Stimulated activated CD4-positive, alpha-beta T cell treated with anti-CD3 and anti-CD28 coated beads, Interleukin-1b, Interleukin-23, amount 100 ng/mL, for 1 hour (primary cell): Measurements from ENCODE around the gene PWWP2B.

Experiments
- DNase-seq, 2 donors: peaks; one replicate each; pipeline ENCODE4 v3.0.0-alpha.2; 2020; ENCODE audit warnings: low read depth in 2 of 2

PWWP2B gene

DNA sequence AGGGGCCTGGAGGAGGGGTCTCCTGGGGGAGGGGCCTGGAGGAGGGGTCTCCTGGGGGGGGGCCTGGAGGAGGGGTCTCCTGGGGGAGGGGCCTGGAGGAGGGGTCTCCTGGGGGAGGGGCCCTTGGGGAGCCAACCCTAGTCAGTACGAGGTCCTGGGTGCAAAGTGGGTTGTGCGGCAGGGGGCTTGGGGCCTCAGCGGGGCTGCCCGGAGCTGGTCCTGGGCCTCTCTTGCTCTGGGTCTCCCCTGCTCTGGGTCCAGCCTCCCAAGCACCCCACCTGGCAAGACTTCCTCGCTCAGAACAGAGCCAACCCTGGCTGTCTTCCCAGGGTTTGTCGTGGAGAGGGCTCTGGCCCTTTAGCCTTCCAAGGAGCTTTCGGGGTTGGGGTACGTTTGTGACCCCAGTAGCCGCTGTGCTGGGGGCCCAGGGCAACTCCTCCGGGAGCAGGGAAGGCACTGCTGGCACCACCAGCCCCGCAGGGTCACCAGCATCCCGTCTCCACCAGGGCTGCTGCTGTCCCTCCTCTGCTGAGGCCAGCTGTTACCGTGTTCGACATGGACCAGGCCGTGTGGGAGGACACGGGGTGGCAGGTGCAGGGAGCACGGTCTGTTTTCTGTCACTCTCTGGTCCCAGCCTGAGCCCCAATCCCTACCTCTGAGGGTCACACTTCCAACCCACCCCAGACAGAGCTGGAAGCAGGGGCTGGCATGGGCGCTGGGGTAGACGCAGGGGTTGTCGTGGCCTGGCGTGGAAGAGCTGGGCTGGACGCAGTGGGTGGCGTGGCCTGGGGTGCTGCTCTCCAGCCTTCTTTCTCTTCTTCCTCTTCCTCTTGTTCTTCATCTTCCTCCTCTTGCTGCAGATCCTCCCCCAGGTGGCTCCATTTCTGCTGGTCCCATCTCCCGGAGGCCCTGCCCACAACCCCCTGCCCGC, 22.8 kb downstream of the PWWP2B start:
- no peak for DNase-seq

DNA sequence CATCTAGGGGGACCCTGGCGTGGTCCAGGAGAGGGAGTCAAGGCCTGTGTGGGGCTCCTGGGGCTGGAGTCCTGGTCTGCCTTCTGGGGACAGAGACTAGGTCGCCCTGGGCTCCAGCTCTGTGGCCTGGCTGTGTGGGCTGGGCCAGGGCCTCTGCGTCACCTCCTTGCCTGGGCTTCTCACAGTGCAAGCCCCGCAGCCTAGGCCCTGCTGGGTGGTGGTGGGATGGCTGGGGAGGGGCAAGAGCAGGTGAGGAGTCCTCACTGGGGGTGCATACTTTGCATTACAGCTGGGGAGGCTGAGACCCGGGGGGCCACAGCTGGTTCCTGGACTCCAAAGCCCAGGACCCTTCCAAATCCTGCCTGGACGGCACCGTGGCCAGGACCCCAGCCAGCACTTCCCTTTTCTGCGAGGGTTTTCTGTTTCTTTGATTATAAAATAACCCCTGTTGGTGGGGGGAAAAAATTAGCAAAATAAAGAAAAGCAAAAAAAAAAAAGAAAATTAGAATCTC, 23.5 kb downstream of the PWWP2B start:
- DNase-seq: no peak

DNA sequence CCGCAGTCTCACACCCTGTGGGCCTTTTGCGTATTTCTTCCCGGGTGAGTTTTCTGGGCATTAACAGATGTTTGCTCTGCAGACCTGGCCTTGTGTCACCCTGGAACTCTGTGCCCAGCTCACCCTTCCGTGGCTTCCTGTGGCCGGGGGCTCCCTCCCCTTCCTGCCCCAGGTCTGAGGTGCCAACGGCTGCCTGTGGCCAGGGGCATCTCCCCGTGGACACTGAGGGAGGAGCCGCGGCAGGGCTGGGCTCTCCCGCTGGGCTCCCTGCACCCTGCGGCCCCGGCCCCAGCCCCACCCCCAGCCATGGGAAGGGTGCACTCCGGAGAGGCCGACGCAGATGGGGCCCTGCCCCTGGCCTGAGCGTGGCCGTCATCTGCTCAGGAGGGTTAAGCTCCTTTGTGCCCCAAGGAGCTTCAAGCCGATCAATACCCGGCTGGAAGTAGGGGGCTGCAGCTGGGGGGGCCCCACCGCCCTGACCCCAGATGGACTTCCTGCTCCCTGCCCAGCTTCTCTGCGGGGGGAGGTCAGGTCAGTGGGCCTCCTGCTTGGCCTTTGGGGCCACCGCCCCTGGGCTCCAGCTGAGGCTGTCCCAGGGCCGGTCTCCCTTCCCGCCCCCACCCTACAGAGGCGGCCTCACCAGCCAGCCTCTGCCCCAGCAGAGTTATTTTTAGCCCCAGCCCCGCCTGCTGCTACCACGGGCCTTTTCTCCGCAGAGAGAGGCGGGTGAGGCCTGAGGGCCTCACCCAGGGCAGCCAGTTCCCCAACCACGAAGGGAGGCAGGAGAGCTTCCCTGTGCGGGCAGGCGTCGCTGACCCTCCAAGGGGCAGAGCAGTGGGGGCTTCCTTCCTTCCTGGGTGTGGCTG, 24.2 kb downstream of the PWWP2B start:
- no peak for DNase-seq

- no peak for DNase-seq
Observed at GRCh38 chr10:132421847-132422751, 25.1 kb downstream of the PWWP2B start.

DNA sequence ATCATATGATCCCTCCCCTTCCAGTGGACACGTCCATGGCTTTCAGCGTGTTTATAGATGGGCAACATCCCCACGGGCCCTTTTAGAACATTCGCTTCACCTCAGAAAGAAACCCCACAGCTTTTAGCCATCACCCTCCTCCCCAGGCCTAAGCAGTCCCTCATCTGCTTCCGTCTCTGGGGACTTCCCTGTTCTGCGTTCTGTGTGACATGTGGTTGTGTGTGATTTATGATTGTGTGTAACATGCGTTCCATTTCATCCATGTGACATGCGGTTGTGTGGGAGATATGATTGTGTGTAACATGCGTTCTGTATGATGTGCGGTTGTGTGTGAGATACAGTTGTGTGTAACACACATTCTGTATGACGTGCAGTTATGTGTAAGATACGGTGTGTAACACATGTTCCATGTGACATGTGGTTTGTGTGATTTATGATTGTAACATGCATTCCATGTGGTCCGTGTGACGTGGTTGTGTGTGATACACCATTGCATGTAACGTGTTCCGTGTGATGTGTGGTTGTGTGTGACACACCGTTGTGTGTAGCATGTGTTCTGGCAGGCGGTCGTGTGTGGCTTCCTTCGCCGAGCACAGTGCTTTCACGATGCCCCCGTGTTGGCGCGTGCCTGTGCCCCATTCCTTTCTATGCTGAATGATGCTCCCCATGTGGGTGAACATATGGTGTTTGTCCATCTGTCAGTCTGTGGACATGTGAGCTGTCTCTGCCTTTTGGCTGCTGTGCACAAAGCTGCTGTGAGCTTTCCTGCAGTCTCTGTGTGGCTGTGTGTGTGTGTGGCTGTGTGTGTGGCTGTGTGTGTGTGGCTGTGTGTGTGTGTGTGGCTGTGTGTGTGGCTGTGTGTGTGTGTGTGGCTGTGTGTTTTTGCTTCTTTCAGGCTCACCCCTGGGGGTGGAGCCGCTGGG, 26.2 kb downstream of the PWWP2B start:
- no peak for DNase-seq

- DNase-seq: no peak
Observed at GRCh38 chr10:132423966-132424861, 27.2 kb downstream of the PWWP2B start.

DNA sequence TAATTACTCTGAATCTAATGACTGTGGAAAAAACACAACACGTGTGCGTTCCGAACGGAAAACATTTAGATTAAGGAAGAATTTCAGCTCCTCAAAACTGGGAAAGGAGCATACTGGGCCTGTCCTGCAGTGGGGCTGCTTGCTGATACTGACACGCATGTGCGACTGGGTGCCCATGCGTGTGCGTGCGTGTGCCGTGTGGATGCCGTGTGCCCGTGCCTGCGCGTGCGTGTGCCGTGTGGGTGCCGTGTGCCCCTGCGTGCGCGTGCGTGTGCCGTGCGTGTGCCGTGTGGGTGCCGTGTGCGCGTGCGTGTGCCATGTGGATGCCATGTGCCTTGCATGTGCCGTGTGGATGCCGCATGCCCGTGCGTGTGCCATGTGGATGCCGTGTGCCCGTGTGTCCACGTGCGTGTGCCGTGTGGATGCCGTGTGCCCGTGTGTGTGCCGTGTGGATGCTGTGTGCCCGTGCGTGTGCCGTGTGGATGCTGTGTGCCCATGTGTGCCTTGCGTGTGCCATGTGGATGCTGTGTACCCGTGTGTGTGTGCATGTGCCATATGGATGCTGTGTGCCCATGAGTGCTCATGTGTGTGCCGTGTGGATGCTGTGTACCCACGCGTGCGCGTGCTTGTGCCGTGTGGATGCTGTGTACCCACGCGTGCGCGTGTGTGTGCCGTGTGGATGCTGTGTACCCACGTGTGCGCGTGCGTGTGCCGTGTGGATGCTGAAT, 28.2 kb downstream of the PWWP2B start:
- no peak for DNase-seq

DNA sequence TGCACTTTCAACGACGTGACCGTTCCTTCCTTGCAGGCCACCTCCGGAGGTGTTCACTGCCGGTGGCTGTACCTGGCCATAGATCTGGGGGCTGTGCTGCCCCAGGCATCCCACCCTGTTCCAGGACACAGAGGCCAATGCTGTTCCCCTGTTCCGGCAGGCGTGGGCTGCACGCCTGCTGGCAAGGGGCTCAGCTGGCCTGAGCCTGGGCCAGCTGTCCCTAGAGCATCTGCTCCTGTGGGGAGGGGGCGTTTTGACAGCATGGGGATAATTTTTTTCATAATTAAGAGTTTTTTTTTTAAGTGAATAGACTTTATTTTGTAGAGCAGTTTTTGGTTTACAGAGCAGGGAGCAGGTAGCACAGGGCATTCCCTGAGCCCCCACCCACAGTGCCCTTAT, 28.8 kb downstream of the PWWP2B start:
- DNase-seq: no peak

- no peak for DNase-seq
Observed at GRCh38 chr10:132427006-132427771, 30.2 kb downstream of the PWWP2B start.

GRCh38 chr10:132427939-132428367, 31.0 kb downstream of the PWWP2B start:
- no peak for DNase-seq

DNA sequence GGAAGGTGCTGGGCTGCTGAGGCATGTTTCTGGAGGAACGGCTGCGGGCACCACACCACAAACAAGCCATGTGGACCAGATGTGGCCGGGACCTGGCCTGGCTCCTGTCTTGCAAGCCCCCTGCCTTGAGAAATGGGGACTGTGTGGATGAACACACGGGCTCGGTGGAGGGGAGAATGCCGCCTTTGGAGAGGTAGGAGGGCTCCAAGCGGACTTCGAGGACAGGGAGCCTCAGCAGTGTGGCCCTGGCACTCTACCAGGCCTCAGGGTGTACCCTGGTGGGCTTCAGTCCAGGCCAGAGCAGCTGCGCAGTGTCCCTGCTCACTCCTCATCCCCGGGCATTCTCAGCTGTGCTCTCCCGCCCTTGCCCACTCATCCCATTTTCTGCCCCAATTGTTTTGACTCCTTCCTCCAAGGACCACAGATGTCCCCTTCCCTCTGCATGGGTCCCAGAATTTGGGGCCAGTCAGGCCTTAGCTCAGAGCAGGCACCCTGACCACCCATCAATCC, 31.5 kb downstream of the PWWP2B start:
- no peak for DNase-seq

DNA sequence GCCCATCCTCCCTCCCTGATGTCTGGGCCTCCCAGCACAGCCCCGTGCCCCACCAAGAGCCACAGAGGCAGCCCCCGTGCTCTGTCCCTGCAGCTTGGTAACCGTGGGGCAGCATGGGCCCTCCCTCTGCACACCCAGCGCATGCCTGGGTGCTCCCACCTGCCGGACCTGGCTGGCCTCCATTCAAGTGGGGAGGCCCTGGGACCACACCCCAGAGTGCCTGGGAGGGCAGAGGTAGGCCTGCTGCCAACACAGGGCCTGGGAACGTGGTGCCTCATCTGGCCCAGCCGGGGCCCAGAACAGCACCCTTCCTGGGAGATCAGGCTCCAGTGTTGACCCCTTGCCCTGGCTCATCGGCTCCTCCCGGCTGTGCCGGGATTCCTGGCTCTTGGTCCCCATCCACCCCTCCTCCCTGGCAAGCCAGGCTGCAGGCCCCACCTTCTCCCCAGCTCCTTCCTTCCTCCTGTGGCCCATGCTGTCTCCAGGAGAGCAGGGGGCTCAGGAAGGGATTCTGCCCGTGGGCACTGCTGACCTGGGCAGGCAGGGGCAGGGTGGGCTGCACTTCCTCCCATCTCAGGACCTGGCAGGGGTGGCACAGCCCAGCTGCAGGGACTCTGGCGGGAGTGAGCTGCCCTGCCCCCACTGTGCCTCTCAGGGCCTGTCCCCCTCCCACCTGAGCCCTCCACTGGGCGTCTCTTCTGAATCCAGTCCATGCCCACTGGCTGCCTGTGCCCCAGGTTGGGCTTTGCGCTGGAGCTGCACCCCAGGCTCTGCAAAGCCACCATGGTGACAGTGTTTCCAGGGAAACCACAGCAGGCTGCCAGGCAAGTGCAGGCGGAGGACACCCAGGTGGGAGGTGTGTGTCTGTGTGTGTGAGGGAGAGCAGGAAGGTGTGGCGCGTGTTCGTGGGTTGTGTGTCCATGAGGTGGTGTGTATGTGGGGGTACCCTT, 32.6 kb downstream of the PWWP2B start:
- no peak for DNase-seq

GRCh38 chr10:132430231-132430743, 33.3 kb downstream of the PWWP2B start:
- DNase-seq: no peak

DNA sequence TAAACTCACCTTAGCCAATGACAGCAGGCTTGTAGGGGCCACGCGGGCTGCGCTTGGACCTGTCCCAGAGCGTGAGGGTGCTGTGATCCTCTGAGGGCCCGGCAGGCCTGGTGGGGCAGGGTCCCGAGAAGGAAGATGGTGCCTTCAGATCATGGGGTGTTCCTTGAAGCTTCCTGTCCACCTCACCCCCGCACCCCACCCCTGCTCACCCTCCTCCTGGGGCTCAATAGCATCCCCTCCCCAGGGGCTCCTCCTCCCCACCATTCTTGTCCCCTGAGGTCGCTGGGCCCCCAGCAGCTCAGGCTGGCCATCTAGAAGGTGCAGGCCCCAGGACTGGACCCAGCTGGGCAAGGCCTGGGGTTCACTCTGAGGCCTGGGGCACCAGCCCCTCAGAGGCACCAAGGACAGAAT, 33.9 kb downstream of the PWWP2B start:
- DNase-seq: no peak

DNA sequence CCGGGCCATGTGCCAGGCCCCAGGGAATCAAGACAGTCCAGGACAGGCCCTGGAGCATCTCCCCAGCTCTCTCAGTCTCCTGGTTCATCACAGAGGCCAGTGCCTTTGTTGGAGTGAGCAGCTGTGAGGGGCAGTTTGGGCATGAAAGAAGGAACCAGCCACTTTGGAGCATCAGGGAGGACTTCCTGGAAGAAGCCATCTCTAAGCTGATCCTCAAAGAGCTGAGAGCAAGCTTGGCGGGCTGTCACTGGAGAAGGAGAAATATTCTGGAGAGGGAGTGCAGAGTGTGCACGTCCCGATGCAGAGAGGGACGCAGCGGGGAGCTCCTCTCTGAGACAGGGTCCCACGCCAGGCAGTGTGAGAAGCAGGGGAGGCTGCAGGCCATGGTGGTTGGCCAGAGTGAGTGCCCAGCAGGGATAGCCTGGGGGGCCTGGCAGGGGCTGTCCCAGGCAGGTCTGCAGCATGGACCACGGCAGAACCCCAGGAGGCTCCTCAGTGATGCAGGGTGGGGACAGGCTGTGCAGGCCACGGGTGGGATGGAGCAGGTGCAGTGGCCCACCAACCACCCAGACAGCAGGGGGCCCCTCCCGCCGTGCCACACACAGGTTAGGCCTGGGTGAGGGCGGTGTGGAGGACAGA, 34.7 kb downstream of the PWWP2B start:
- no peak for DNase-seq

DNA sequence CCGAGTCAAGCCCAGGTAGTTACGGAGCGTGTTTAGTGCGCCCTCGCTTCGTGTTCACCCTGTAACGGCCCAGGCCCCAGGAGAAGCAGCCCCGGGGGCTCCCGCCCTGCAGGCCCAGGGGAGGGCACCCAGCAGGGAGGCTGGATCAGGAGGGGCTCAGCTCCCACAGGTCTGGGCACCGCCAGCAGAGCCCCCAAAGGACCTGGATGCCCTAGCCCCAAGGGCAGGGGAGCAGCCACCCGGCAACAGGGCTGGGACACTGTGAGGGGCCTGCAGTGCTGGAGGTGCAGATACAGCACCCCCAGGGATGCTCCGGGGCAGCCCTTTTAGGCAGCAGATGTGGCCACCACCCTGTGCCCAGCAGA, 35.2 kb downstream of the PWWP2B start:
- no peak for DNase-seq
